Measurements from ENCODE around the gene ABHD17B.
"Not testable (repeated sequence)": the region's sequence is repeated elsewhere in the genome, so short reads cannot be mapped to it uniquely, and the experiment has no call there.

Gene ABHD17B

GRCh38 chr9:71916834-71917534 lies 6.0 kb upstream of the ABHD17B start:
- DNase-seq, result no peak

- DNase-seq, result no peak
These were observed 4.5 kb upstream of the ABHD17B start for GRCh38 chr9:71915495-71915894.

- DNase-seq, result no peak
These were observed 929 bp upstream of the ABHD17B start for GRCh38 chr9:71911908-71912335.

DNA sequence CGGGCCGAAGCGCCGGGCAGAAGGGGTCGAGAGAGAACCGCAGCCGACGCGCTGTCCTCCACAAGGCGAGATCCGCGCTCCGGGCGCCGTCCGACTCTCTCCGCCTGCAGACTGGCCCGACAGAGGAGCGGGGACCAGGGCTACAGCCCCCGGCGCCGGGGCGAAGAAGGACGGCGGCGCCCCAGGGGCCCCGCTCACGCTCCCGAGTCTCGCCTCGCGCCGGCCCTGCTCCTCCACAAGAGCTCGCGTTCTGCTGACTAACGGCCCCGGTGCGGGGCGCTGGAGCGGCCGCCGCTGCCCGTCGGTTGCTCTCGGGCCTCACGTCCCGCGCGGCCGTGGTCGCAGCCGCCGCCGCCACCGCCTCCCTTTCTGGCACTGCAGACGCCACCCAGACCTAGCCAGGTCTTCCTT lies 338 bp downstream of the ABHD17B start:
- peak in 9 of 56 donors; percentile 55 to 77 (median 70) for DNase-seq

DNA sequence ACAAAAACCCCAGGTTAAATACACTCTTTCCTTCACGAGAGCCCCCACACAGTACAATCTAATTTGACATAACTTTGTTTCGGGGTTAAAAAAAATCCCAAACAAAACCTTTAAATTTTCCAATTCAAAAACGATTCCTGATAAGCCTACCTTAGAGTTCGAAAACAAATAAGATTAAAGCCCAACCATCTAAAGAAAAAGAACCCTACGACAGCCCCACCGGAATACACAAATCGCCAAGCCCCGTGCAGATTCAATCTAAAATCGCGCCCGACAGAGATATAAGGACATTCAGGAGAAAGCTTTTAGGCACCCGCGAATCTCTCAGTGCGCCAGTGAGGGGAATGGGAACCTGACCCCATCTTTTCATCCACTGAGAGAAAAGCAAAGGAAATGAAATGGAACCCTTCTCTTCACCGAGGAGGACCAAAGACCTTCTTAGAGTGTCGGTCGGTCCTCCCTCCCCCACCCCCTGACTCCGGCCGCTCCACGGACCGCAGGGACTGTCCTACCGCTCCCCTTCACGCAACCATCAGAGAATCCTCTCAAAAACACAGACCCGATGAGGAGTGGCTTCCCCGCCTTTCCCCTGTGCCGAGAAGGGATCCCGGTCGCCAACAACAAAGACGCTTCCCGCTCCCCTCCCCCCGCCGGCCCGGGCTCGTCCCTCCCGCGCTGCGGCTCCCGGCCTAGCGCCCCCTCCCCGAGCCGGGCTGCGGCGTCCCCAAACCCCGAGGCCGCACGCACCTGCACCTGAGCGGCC lies 925 bp downstream of the ABHD17B start:
- peak in 50 of 56 donors; percentile 15 to 79 (median 58) for DNase-seq

DNA sequence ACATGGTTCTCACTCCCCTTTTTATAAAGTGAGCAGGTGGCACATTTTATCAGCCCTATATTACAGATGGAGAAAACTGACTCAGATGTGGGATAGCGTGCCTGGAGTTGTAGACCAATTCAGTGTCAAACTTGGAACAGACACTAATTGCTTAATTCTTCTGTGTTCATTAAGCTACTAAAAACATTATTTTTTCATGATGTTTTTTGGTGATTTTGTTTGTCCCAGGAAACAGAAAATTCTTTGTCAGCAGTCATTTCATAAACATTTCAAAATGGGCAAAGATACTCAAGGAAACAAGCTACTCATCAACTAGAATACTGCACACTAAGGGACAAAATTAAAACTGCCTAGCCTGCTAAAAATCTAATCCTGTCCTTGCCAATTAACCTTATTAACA lies 2.2 kb downstream of the ABHD17B start:
- DNase-seq, result no peak

- peak in 1 of 56 donors; percentile 11 for DNase-seq
These were observed 6.9 kb downstream of the ABHD17B start for GRCh38 chr9:71904076-71904475.

DNA sequence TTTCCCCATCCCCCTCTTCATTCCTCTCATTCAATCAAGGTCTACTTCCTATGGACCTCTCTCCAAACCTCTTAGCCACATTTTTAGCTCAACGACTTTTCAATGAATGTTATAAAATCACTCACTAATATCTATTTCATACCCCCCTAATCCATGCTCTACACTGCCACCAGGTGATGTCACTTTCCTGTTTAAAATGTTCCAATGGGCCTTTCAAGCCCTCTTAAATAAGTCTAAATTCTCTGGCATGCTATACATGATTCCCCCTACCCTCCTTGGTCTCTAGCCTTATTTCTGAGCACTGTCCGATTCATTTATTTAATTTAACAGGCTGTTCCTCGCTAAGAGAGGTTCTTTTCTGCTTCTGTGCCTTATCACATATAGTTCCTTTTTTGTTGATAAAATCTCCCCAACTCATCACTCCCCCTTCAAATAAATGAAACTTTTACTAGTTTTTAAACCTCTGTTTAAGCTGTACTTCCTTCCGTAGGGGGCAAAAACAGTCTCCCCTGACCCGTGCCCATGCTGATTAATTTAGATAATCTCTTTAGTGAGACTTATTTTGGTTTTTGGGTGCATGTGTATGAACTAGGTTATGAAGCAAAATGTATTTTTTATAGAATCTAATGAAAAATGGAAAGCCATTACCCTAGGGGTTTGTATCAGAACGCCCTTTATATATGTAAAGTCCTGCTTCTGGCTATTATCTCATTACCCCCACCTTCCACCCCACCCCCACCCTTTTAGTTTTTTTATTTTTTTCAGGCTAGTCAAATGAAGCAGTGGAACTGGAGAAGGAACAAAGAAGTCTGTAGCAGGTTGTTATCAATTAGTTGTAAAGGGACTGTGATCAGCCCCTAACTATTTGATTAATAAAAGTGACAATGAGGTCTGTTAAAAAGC lies 9.0 kb downstream of the ABHD17B start:
- DNase-seq, result no peak

DNA sequence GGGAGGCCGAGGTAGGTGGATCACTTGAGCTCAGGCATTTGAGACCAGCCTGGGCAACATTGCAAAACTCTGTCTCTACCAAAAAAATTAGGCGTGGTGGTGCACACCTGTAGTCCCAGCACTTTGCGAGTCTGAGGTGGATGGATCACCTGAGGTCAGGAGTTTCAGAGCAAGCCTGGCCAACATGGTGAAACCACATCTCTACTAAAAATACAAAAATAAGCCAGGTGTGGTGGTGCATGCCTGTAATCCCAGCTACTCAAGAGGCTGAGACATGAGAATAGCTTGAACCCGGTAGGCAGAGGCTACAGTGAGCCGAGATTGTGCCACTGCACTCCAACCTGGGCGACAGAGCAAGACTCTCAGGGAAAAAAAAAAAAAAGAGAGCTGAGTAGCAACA lies 12.2 kb downstream of the ABHD17B start:
- DNase-seq, result not testable (repeated sequence)

DNA sequence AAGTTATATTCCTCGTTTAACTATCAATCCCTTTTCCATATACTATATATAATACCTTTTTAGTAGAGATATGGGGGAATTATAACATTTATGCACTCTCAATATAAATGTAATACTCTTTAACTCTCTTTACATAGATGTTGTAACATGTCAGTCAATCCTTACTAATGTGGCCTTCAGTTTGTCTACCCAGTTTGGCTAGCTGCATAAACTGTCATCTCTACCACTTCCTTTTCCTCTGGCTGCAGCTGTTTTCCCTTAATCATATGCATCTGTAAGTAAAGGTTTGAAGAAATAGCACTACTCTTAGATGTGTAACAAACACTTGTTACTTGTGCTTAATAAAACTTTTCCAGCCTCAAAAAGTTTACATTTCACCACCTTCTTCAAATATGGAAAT lies 13.4 kb downstream of the ABHD17B start:
- no peak for DNase-seq

- DNase-seq, result no peak
These were observed 14.2 kb downstream of the ABHD17B start for GRCh38 chr9:71896761-71897160.

DNA sequence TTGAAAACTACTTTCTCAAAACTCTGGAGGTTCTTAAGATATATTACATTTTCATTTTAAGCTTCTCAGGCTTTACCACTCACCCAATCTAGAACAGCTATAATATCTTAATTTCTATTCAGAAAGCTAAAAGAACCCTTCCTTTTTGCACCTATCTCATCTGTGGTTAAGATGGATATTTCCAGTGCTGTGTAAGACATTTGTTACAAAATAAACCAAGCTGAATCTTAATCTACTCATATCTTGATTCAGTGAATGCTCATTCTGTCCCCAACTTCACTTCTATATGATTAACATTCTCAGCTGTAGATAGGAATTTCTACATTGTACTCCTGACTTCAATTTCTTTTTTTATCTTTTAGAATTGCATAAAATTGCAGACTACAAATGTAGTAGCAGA lies 15.0 kb downstream of the ABHD17B start:
- DNase-seq, result no peak

DNA sequence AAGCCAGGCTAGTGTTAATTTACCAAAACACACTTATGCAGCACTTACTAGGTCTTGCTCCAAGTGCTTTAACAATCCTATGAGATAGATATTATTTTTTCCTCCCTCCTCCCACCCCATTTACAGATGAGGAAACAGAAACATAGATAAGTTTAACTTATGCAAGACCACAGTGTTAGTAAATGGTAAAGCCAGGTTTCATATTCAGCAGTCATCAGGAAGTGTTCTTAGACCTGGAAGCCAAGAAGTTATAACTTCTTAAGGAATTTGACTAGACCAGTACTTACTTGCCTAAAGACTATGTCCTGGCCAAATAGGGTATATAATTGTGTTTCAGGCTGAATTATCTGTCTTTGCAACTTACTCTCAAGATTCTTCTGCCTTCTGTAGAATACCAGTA lies 15.9 kb downstream of the ABHD17B start:
- no peak for DNase-seq

GRCh38 chr9:71891557-71892189 lies 19.3 kb downstream of the ABHD17B start:
- DNase-seq, result no peak

DNA sequence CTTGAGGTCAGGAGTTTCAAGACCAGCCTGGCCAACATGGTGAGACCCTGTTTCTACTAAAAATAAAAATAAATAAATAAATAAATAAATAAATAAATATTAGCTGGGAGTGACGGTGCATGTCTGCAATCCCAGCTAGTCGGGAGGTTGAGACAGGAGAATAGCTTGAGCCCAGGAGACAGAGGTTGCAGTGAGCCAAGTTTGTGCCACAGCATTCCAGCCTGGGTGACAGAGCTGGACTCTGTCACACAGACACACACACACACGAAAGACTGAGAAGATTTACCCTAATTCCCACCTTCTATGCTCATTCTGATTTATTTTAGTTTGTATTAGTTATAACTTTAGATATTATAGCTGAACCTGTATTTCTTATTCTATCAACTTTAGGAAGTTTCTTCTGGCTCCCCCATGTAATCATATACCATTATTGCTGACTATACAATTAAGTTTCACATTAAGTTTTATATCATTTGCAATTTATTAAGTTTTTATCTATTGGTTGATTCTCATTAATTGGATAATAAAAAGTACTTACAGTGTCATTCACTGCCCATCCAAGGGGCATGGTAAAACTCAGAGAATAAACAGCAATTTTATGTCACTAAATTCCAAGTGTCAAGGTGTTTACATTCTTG lies 20.8 kb downstream of the ABHD17B start:
- no peak for DNase-seq

DNA sequence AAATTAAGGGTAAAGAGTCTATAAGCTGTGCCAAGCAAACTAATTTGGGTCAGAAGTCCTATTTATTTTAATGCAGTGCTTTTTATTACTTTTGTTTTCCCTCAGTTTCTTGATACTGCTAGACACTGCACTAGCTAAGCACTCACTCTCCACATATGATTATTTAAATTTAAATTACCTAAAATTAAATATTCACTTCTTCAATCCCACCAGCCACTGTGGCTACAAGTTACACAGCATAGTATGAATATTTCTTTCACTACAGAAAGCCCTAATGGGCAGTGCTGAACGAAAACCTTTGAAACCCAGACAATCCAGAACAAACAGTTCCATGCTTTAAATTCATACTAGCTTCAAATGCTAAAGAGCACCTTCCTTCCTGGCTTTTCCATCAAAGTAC lies 23.6 kb downstream of the ABHD17B start:
- no peak for DNase-seq

GRCh38 chr9:71886541-71886940 lies 24.5 kb downstream of the ABHD17B start:
- DNase-seq, result no peak

DNA sequence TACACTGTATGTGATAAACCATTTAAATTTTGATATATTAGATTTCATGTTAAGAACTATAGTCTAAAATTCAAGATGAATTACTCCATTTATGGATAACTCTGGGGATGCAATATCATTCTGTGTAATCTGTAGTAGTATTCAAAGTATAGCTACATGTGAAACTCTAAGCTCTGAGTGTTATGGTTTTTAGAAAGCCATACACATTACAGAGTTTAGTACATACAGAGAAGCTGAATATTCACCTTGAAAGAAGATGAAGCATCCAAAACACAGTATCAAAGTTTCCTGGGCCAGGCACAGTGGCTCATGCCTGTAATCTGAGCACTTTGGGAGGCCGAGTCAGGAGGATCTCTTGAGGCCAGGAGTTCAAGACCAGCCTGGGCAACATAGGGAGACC lies 25.0 kb downstream of the ABHD17B start:
- no peak for DNase-seq

DNA sequence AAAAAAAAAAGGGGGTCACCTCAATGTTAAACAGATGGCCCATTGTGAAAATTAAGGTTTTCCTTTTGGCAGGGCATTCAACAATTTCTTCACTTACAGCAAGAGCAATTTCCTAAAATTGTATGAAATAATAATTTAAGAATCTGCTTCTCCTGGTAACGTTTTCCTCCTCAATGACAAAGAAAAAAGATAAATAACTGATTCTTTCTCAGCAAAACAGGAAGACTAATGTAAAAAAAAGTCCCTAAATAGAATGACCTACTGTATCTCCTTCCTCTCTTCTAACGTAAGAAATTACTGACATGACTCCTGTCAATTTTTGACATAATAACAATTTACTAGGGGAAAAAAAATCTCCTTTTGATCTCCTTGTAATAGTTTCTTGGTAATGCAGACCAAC lies 25.5 kb downstream of the ABHD17B start:
- DNase-seq, result no peak

- no peak for DNase-seq
These were observed 27.0 kb downstream of the ABHD17B start for GRCh38 chr9:71884005-71884404.

DNA sequence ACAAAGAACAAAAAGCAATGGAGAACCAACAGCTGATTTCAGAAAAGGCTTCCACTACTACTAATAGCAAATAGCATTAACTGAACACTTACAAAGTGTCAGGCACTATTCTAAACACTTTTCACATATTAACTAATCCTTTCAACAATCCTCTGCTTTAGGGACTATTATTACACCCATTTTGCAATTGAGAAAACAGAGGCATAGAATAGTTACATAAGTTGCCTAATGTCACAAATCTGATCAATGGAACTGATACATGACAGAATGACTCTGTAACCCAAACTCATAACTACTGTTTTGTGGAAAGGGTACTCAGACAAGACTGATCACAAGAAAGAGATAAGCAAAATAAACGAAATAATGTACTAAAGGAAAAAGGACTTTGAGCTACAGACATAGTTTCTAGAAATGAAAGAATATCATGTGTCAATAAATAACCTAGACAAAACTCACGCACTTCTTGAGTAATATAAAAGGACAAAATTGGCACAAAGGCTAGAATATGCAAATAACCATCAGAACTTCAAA lies 31.3 kb downstream of the ABHD17B start:
- no peak for DNase-seq
